ENCODE data around the gene USF2.

Gene USF2

DNA sequence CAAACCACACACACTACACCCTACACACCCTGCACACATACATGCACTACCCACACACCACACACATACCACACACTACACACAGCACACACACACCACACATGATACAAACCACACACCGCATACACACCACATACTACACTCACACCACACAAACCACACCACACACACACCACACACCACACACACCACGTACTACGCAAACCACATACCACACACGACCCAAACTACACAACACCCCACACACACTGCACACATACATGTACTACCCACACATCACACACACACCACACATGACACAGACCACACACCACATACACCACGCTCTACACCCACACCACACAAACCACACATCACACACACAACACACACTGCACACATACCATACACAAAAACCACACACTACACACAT, 29.8 kb downstream of the USF2 start:
- TF ChIP-seq, protein P1, sequence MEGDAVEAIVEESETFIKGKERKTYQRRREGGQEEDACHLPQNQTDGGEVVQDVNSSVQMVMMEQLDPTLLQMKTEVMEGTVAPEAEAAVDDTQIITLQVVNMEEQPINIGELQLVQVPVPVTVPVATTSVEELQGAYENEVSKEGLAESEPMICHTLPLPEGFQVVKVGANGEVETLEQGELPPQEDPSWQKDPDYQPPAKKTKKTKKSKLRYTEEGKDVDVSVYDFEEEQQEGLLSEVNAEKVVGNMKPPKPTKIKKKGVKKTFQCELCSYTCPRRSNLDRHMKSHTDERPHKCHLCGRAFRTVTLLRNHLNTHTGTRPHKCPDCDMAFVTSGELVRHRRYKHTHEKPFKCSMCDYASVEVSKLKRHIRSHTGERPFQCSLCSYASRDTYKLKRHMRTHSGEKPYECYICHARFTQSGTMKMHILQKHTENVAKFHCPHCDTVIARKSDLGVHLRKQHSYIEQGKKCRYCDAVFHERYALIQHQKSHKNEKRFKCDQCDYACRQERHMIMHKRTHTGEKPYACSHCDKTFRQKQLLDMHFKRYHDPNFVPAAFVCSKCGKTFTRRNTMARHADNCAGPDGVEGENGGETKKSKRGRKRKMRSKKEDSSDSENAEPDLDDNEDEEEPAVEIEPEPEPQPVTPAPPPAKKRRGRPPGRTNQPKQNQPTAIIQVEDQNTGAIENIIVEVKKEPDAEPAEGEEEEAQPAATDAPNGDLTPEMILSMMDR (conservative IDR thresholded peaks at IDR 0.05; ENCODE audit: low read depth, low read length), result no peak
- DNase-seq (ENCODE audit: low read depth), result no peak
- no peak overlapping the region for H3K4me3 ChIP-seq (ENCODE audit: low read depth, low read length)

DNA sequence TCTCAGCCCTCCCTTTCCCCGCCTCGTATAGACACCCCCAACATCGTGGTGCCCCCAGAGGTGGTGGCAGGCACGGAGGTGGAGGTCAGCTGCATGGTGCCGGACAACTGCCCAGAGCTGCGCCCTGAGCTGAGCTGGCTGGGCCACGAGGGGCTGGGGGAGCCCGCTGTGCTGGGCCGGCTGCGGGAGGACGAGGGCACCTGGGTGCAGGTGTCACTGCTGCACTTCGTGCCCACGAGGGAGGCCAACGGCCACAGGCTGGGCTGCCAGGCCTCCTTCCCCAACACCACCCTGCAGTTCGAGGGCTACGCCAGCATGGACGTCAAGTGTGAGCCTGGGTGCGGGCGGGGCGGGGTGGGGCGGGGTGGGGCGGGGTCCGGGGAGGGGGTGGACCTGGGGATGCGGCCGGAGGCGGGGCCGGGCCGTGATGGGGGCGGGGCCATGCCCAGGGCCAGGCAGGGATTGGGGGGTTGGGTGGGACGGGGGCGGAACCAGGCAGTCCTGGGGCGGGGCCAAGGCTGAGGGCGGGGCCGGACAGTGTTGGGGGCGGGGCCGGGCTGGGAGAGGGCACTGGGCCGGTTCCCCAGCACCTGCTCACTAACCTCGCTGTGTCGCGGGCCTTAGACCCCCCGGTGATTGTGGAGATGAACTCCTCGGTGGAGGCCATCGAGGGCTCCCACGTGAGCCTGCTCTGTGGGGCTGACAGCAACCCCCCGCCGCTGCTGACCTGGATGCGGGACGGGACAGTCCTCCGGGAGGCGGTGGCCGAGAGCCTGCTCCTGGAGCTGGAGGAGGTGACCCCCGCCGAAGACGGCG, 31.0 kb downstream of the USF2 start:
- no peak overlapping the region for H3K4me3 ChIP-seq (ENCODE audit: low read depth, low read length)
- TF ChIP-seq, protein P1 (conservative IDR thresholded peaks at IDR 0.05; ENCODE audit: low read depth, low read length), result no peak
- DNase-seq (ENCODE audit: low read depth), result no peak

DNA sequence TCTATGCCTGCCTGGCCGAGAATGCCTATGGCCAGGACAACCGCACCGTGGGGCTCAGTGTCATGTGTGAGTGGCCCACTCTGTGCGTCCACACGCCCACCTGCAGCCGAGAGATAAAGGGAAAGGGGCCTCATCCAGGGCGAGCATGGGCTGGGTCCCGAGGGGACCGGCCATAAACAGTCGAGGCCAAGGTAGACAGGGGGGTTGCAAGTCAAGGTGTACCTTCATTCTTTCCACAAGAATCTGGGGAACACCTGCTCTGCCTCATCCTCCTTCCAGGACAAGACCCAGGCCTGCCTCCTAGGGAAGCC, 31.5 kb downstream of the USF2 start:
- no peak overlapping the region for H3K4me3 ChIP-seq (ENCODE audit: low read depth, low read length)
- DNase-seq (ENCODE audit: low read depth), result no peak
- TF ChIP-seq, protein P1 (conservative IDR thresholded peaks at IDR 0.05; ENCODE audit: low read depth, low read length), result no peak

DNA sequence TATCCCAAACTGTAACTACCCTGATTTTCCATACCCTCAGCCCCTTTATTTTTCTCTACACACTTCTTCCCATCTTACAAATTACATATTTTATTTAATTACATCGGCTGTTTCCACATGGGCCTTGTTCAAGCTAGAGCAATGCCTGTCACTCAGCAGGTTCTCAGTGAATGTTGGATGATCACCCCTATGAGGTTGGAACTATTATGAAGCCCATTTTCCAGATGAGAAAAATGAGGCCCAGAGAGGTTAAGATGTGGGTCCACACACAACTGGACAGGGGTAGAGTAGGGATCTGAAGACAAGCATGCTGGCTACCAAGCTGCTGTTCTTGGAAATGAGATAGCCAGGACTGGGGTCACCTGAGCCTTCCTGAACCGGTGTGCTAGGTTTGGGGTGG, 33.2 kb downstream of the USF2 start:
- TF ChIP-seq, protein P1 (conservative IDR thresholded peaks at IDR 0.05; ENCODE audit: low read depth, low read length), result no peak
- DNase-seq (ENCODE audit: low read depth), result no peak
- no peak overlapping the region for H3K4me3 ChIP-seq (ENCODE audit: low read depth, low read length)

DNA sequence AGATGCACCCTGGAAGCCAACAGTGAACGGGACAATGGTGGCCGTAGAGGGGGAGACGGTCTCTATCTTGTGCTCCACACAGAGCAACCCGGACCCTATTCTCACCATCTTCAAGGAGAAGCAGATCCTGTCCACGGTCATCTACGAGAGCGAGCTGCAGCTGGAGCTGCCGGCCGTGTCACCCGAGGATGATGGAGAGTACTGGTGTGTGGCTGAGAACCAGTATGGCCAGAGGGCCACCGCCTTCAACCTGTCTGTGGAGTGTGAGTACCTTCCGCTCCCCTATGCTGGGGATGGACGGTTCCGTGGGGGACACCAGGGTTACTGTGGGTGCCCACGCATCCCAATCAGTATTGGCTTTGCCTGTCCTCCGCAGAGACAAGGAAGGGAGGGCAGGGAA, 33.7 kb downstream of the USF2 start:
- H3K4me3 ChIP-seq (ENCODE audit: low read depth, low read length), result no peak overlapping the region
- TF ChIP-seq, protein P1 (conservative IDR thresholded peaks at IDR 0.05; ENCODE audit: low read depth, low read length), result no peak

DNA sequence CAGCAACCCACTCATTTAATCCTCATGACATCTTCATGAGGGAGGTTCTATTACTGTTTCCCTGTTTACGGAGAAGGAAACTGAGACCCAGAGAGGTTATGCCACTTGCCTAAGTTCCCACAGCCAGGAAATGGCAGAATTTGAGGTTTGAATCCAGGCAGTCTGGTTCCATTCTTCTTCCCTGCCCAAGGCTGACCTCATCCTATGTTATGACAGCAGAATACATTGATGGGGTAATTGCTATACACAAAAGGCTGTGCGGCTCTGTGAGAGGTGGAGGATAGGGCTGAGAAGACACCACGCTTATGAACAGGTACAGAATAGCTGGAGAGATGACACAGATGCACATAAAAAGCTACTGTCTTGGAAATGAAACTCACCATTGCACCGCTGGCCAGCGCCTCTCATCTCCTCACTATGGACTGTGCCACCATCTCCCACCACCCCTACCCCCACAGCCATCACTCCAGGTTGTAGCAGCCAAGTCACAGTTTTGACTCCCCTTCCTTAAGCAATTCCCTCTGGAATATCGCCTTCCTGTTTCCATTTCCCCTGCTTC, 34.7 kb downstream of the USF2 start:
- no peak overlapping the region for H3K4me3 ChIP-seq (ENCODE audit: low read depth, low read length)

More for the DNA sequence above, 33.7 kb downstream of the USF2 start:
- no peak for DNase-seq (ENCODE audit: low read depth)

More for the DNA sequence above, 34.7 kb downstream of the USF2 start:
- no peak for DNase-seq (ENCODE audit: low read depth)
- TF ChIP-seq, protein P1 (conservative IDR thresholded peaks at IDR 0.05; ENCODE audit: low read depth, low read length), result no peak

Measured in choroid plexus epithelial cell (primary cell).